WTC11 (cell line): ENCODE results near the gene PCNX4. TPM values are rescaled to one million over a fixed set of nuclear protein-coding genes. Genes with fewer than 3 reads are reported as not detected.

Source experiments
- ATAC-seq: fragments of 200-7000 bp; cut with Tn5 transposase; 2 replicates; pipeline ENCODE4 v1.10.0; 2021; ENCODE audit warnings: mild to moderate bottlenecking, moderate library complexity
- CTCF ChIA-PET: fragments of 300-600 bp; sonication (Branson Sonifier 250); formaldehyde crosslinking; loops from one replicate; lab custom pipeline; 2021; ENCODE audit warnings: antibody characterized with exemption; lab: Charles Lee
- POLR2A ChIA-PET: fragments of 350-600 bp; sonication (Branson Sonifier 250); formaldehyde crosslinking; loops from one replicate; lab custom pipeline; 2021; ENCODE audit warnings: antibody characterized with exemption; lab: Charles Lee
- DNase-seq: peaks from one replicate; pipeline ENCODE4 v3.0.0; 2021; ENCODE audit warnings: low spot score
- H3K27ac Mint-ChIP-seq: 2 replicates; pipeline ENCODE4 v1.8.0; 2021; ENCODE audit warnings: mixed read lengths
- H3K27me3 Mint-ChIP-seq: 2 replicates; pipeline ENCODE4 v1.8.0; 2021; ENCODE audit warnings: low read depth, mild to moderate bottlenecking, moderate library complexity, mixed read lengths
- H3K36me3 Mint-ChIP-seq: 2 replicates; pipeline ENCODE4 v1.8.0; 2021; ENCODE audit warnings: mixed read lengths
- H3K4me1 Mint-ChIP-seq: 2 replicates; pipeline ENCODE4 v1.8.0; 2022; ENCODE audit warnings: mixed read lengths
- H3K4me3 Mint-ChIP-seq: 2 replicates; pipeline ENCODE4 v1.8.0; 2021; ENCODE audit warnings: mild to moderate bottlenecking, moderate library complexity, mixed read lengths
- H3K9me3 Mint-ChIP-seq: 2 replicates; pipeline ENCODE4 v1.8.0; 2021; ENCODE audit warnings: mixed read lengths
- FOXJ3 ChIP-seq: sonication (generic); formaldehyde crosslinking; IDR thresholded peaks from 2 replicates; pipeline ENCODE4 v1.9.0; 2021; ENCODE audit warnings: missing genetic modification reagents, mild to moderate bottlenecking, borderline replicate concordance
- FOXP4 ChIP-seq: sonication (generic); formaldehyde crosslinking; IDR thresholded peaks from 2 replicates; pipeline ENCODE4 v1.8.0; 2022; ENCODE audit warnings: mild to moderate bottlenecking, missing genetic modification reagents
- IRF2 ChIP-seq: sonication (generic); formaldehyde crosslinking; IDR thresholded peaks from 2 replicates; pipeline ENCODE4 v1.8.0; 2022; ENCODE audit warnings: low read depth, missing genetic modification reagents, borderline replicate concordance
- TCF7 ChIP-seq: sonication (generic); formaldehyde crosslinking; IDR thresholded peaks from 2 replicates; pipeline ENCODE4 v1.8.0; 2022; ENCODE audit warnings: mild to moderate bottlenecking, low read depth, missing genetic modification reagents, moderate library complexity
- TP53 ChIP-seq: sonication (generic); formaldehyde crosslinking; IDR thresholded peaks from 2 replicates; pipeline ENCODE4 v1.8.1; 2023; ENCODE audit warnings: mild to moderate bottlenecking, missing genetic modification reagents
- USF2 ChIP-seq: sonication (generic); formaldehyde crosslinking; IDR thresholded peaks from 2 replicates; pipeline ENCODE4 v1.8.1; 2023; ENCODE audit warnings: mild to moderate bottlenecking, missing genetic modification reagents, moderate library complexity
- ZBTB21 ChIP-seq: sonication (generic); formaldehyde crosslinking; IDR thresholded peaks from 2 replicates; pipeline ENCODE4 v1.8.1; 2023; ENCODE audit warnings: mild to moderate bottlenecking, missing genetic modification reagents, borderline replicate concordance
- ZNF121 ChIP-seq: sonication (generic); formaldehyde crosslinking; IDR thresholded peaks from 2 replicates; pipeline ENCODE4 v1.8.0; 2023; ENCODE audit warnings: missing genetic modification reagents
- ZNF138 ChIP-seq: sonication (generic); formaldehyde crosslinking; conservative IDR thresholded peaks from 2 replicates; pipeline ENCODE4 v1.8.1; 2022; ENCODE audit warnings: mild to moderate bottlenecking, moderate library complexity, missing genetic modification reagents
- ZNF219 ChIP-seq: sonication (generic); formaldehyde crosslinking; IDR thresholded peaks from 2 replicates; pipeline ENCODE4 v1.8.0; 2023; ENCODE audit warnings: missing genetic modification reagents, mild to moderate bottlenecking, borderline replicate concordance
- ZNF317 ChIP-seq: sonication (generic); formaldehyde crosslinking; IDR thresholded peaks from 2 replicates; pipeline ENCODE4 v1.8.1; 2023; ENCODE audit warnings: low read depth, mild to moderate bottlenecking, moderate library complexity, missing genetic modification reagents, borderline replicate concordance
- ZSCAN18 ChIP-seq: fragments of 250-450 bp; sonication (Bioruptor Pico); IDR thresholded peaks from 2 replicates; pipeline ENCODE4 v2.1.2; 2022; ENCODE audit warnings: mild to moderate bottlenecking, moderate library complexity
- total RNA-seq: library from RNA; stranded (reverse); gene quantifications from 3 replicates; pipeline ENCODE4 v1.2.3, GENCODE V29; 2021
- TF ChIP-seq, protein P1 (sequence below): sonication (generic); formaldehyde crosslinking; conservative IDR thresholded peaks from 2 replicates; pipeline ENCODE4 v1.8.1; 2022; ENCODE audit warnings: mild to moderate bottlenecking, missing genetic modification reagents
- TF ChIP-seq, protein P2 (sequence below): sonication (generic); formaldehyde crosslinking; conservative IDR thresholded peaks from 2 replicates; pipeline ENCODE4 v1.8.1; 2023; ENCODE audit warnings: mild to moderate bottlenecking, low read depth, missing genetic modification reagents, moderate library complexity
- TF ChIP-seq, protein P3 (sequence below): sonication (generic); formaldehyde crosslinking; IDR thresholded peaks from 2 replicates; pipeline ENCODE4 v1.8.0; 2022; ENCODE audit warnings: mild to moderate bottlenecking, missing genetic modification reagents
- TF ChIP-seq, protein P4 (sequence below): sonication (generic); formaldehyde crosslinking; IDR thresholded peaks from 2 replicates; pipeline ENCODE4 v1.8.1; 2022; ENCODE audit warnings: low read depth, missing genetic modification reagents, borderline replicate concordance
- TF ChIP-seq, protein P5 (sequence below): sonication (generic); formaldehyde crosslinking; IDR thresholded peaks from 2 replicates; pipeline ENCODE4 v1.8.0; 2023; ENCODE audit warnings: missing genetic modification reagents, mild to moderate bottlenecking, borderline replicate concordance
- TF ChIP-seq, protein P6 (sequence below): sonication (generic); formaldehyde crosslinking; IDR thresholded peaks from 2 replicates; pipeline ENCODE4 v1.8.1; 2023; ENCODE audit warnings: mild to moderate bottlenecking, moderate library complexity, missing genetic modification reagents

The PCNX4 gene
- total RNA-seq, 1 experiment from 2014 or later, result 31.7 TPM

- CTCF ChIA-PET, result no interaction called here
- peaks cover 8% of the 10 kb centered on the region for H3K4me1 Mint-ChIP-seq
- TF ChIP-seq FOXP4 (CRISPR knock-in tag) (no peak), TCF7 (no peak), ZNF317 (no peak), ZSCAN18 (no peak), TP53 (no peak), ZNF121 (CRISPR knock-in tag) (no peak), ZNF219 (CRISPR knock-in tag) (no peak), ZNF138 (no peak), IRF2 (CRISPR knock-in tag) (no peak)
- TF ChIP-seq, protein P1, sequence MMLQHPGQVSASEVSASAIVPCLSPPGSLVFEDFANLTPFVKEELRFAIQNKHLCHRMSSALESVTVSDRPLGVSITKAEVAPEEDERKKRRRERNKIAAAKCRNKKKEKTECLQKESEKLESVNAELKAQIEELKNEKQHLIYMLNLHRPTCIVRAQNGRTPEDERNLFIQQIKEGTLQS, result no peak
- TF ChIP-seq, protein P2, sequence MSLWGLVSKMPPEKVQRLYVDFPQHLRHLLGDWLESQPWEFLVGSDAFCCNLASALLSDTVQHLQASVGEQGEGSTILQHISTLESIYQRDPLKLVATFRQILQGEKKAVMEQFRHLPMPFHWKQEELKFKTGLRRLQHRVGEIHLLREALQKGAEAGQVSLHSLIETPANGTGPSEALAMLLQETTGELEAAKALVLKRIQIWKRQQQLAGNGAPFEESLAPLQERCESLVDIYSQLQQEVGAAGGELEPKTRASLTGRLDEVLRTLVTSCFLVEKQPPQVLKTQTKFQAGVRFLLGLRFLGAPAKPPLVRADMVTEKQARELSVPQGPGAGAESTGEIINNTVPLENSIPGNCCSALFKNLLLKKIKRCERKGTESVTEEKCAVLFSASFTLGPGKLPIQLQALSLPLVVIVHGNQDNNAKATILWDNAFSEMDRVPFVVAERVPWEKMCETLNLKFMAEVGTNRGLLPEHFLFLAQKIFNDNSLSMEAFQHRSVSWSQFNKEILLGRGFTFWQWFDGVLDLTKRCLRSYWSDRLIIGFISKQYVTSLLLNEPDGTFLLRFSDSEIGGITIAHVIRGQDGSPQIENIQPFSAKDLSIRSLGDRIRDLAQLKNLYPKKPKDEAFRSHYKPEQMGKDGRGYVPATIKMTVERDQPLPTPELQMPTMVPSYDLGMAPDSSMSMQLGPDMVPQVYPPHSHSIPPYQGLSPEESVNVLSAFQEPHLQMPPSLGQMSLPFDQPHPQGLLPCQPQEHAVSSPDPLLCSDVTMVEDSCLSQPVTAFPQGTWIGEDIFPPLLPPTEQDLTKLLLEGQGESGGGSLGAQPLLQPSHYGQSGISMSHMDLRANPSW (CRISPR knock-in tag), result no peak
- TF ChIP-seq, protein P3, sequence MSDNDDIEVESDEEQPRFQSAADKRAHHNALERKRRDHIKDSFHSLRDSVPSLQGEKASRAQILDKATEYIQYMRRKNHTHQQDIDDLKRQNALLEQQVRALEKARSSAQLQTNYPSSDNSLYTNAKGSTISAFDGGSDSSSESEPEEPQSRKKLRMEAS (CRISPR knock-in tag), result no peak
- TF ChIP-seq, protein P4, sequence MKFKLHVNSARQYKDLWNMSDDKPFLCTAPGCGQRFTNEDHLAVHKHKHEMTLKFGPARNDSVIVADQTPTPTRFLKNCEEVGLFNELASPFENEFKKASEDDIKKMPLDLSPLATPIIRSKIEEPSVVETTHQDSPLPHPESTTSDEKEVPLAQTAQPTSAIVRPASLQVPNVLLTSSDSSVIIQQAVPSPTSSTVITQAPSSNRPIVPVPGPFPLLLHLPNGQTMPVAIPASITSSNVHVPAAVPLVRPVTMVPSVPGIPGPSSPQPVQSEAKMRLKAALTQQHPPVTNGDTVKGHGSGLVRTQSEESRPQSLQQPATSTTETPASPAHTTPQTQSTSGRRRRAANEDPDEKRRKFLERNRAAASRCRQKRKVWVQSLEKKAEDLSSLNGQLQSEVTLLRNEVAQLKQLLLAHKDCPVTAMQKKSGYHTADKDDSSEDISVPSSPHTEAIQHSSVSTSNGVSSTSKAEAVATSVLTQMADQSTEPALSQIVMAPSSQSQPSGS (CRISPR knock-in tag), result no peak
- TF ChIP-seq, all 79 proteins: peak for 0
- Mint-ChIP-seq H3K27me3 (no peaks in the 10 kb centered on the region; the same call in 1 of the 2 replicates), H3K4me3 (no peak overlapping the region), H3K36me3 (no peaks in the 10 kb centered on the region), H3K9me3 (no peaks in the 10 kb centered on the region), H3K27ac (no peak overlapping the region)
- ATAC-seq (no peak), DNase-seq (no peak)
- POLR2A ChIA-PET, result no interaction called here
These were observed 4.1 kb upstream of the PCNX4 start for GRCh38 chr14:60087668-60088067.

DNA sequence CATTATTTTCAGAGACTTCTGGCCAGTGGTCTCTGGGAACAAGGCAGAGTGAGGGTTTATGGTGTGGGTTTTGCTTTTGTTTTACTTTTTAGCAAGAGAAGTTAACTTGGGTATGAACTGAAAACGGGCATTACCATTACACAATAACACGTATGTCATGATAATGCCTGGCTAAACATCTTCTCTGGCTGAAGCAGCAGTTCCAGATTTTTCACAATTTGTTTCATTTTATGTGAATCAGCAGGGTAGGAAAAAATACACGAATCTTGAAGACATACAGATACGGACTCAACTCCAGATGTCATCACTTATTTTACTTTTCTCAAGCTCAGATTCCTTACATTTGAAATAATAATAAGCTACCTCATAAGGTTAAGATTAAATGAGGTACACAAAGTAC, 2.5 kb upstream of the PCNX4 start:
- no peak overlapping the region for H3K4me3 Mint-ChIP-seq
- DNase-seq (no peak), ATAC-seq (no peak)
- no peaks in the 10 kb centered on the region; the same call in 1 of the 2 replicates for H3K27me3 Mint-ChIP-seq
- H3K4me1 Mint-ChIP-seq, result peaks cover 23% of the 10 kb centered on the region
- CTCF ChIA-PET, result interaction anchor here (0.8 to 2.1 kb wide), 2 partner anchors 10 to 23 kb away, joined by 3 to 7 read pairs; no protein-coding TSS in a partner anchor
- no peak overlapping the region for H3K27ac Mint-ChIP-seq
- POLR2A ChIA-PET, result no interaction called here
- no peaks in the 10 kb centered on the region for H3K9me3 Mint-ChIP-seq
- H3K36me3 Mint-ChIP-seq, result no peaks in the 10 kb centered on the region
- TF ChIP-seq ZNF317 (no peak), ZBTB21 (no peak), IRF2 (CRISPR knock-in tag) (no peak), FOXJ3 (no peak), USF2 (no peak)
- TF ChIP-seq, protein P5, sequence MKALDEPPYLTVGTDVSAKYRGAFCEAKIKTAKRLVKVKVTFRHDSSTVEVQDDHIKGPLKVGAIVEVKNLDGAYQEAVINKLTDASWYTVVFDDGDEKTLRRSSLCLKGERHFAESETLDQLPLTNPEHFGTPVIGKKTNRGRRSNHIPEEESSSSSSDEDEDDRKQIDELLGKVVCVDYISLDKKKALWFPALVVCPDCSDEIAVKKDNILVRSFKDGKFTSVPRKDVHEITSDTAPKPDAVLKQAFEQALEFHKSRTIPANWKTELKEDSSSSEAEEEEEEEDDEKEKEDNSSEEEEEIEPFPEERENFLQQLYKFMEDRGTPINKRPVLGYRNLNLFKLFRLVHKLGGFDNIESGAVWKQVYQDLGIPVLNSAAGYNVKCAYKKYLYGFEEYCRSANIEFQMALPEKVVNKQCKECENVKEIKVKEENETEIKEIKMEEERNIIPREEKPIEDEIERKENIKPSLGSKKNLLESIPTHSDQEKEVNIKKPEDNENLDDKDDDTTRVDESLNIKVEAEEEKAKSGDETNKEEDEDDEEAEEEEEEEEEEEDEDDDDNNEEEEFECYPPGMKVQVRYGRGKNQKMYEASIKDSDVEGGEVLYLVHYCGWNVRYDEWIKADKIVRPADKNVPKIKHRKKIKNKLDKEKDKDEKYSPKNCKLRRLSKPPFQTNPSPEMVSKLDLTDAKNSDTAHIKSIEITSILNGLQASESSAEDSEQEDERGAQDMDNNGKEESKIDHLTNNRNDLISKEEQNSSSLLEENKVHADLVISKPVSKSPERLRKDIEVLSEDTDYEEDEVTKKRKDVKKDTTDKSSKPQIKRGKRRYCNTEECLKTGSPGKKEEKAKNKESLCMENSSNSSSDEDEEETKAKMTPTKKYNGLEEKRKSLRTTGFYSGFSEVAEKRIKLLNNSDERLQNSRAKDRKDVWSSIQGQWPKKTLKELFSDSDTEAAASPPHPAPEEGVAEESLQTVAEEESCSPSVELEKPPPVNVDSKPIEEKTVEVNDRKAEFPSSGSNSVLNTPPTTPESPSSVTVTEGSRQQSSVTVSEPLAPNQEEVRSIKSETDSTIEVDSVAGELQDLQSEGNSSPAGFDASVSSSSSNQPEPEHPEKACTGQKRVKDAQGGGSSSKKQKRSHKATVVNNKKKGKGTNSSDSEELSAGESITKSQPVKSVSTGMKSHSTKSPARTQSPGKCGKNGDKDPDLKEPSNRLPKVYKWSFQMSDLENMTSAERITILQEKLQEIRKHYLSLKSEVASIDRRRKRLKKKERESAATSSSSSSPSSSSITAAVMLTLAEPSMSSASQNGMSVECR (CRISPR knock-in tag), result no peak
- TF ChIP-seq, protein P6, sequence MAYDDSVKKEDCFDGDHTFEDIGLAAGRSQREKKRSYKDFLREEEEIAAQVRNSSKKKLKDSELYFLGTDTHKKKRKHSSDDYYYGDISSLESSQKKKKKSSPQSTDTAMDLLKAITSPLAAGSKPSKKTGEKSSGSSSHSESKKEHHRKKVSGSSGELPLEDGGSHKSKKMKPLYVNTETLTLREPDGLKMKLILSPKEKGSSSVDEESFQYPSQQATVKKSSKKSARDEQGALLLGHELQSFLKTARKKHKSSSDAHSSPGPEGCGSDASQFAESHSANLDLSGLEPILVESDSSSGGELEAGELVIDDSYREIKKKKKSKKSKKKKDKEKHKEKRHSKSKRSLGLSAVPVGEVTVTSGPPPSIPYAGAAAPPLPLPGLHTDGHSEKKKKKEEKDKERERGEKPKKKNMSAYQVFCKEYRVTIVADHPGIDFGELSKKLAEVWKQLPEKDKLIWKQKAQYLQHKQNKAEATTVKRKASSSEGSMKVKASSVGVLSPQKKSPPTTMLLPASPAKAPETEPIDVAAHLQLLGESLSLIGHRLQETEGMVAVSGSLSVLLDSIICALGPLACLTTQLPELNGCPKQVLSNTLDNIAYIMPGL, result no peak
